Right lobe of liver (tissue), 4 donors: ENCODE results near the gene CYP2W1.
"Not testable (repeated sequence)": the region's sequence is repeated elsewhere in the genome, so short reads cannot be mapped to it uniquely, and the experiment has no call there.

Experiments
- CTCF ChIP-seq, 4 donors: fragments of 200-600 bp in 3 of 4; fragments of 450-650 bp in 1 of 4; IDR thresholded peaks; one replicate each; pipeline versions ENCODE4 v1.5.1 to v1.8.0; 2016 to 2022; ENCODE audit warnings: antibody characterized with exemption in 4 of 4, mild to moderate bottlenecking in 2 of 4
- POLR2A ChIP-seq: fragments of 450-650 bp; IDR thresholded peaks from one replicate; pipeline ENCODE4 v1.6.1; 2017; ENCODE audit warnings: antibody characterized with exemption, mild to moderate bottlenecking
- donor health status: DM: no; HTN: no; CAD: no.
- donor health status: DM: no; HTN: no; CAD: no.
- donor health status: DM: no; HTN: yes; CAD: no.

GRCh38 chr7:959740-960139 lies 23.2 kb upstream of the CYP2W1 start:
- not testable (repeated sequence) for TF ChIP-seq POLR2A; CTCF (IDR thresholded peaks at IDR 0.05)
